Natural killer cell (primary cell): Measurements from ENCODE around the gene ALOX12B. TPM values are rescaled to one million over a fixed set of nuclear protein-coding genes. Genes with fewer than 3 reads are reported as not detected.

Source experiments
- ATAC-seq, 3 donors: fragments of 150-1000 bp in 2 of 3; fragments of 200-7000 bp in 1 of 3; cut with Tn5 transposase; 1 replicate in 1 of 3; 2 replicates in 2 of 3; pipeline ENCODE4 v1.10.0; 2021; ENCODE audit warnings: mild to moderate bottlenecking in 2 of 3, moderate library complexity in 2 of 3
- DNase-seq, 2 donors: peaks; one replicate each; pipeline versions ENCODE4 v3.0.0 to v3.0.0-alpha.2; 2013 to 2021; ENCODE audit warnings: mixed read lengths in 1 of 2
- H3K27ac ChIP-seq: one replicate; pipeline ENCODE4 v1.5.1; 2013; ENCODE audit warnings: mild to moderate bottlenecking, low read length
- H3K27me3 ChIP-seq: one replicate; pipeline ENCODE4 v1.6.1; 2013; ENCODE audit warnings: low read length; ENCODE audit not compliant: control insufficient read depth, insufficient read depth
- H3K36me3 ChIP-seq: one replicate; pipeline ENCODE4 v1.6.1; 2013; ENCODE audit warnings: low read length; ENCODE audit not compliant: control insufficient read depth, insufficient read depth
- H3K4me1 ChIP-seq: one replicate; pipeline ENCODE4 v1.6.1; 2013; ENCODE audit warnings: low read length; ENCODE audit not compliant: control insufficient read depth, insufficient read depth
- H3K4me3 ChIP-seq: one replicate; pipeline ENCODE4 v1.5.1; 2013; ENCODE audit warnings: low read length
- H3K9me3 ChIP-seq: one replicate; pipeline ENCODE4 v1.6.1; 2013; ENCODE audit warnings: low read length; ENCODE audit not compliant: control insufficient read depth, insufficient read depth
- H3K27ac Mint-ChIP-seq, 2 donors: one replicate each; pipeline ENCODE4 v1.8.0; 2022; ENCODE audit warnings: mild to moderate bottlenecking in 2 of 2, mixed read lengths in 2 of 2, moderate library complexity in 1 of 2
- H3K27me3 Mint-ChIP-seq, 2 donors: one replicate each; pipeline ENCODE4 v1.8.0; 2022; ENCODE audit warnings: low read depth in 2 of 2, mixed read lengths in 2 of 2
- H3K36me3 Mint-ChIP-seq: one replicate; pipeline ENCODE4 v1.8.0; 2022; ENCODE audit warnings: mixed read lengths
- H3K4me1 Mint-ChIP-seq, 2 donors: one replicate each; pipeline ENCODE4 v1.8.0; 2022; ENCODE audit warnings: mixed read lengths in 2 of 2
- H3K4me3 Mint-ChIP-seq: one replicate; pipeline ENCODE4 v1.8.0; 2022; ENCODE audit warnings: mild to moderate bottlenecking, moderate library complexity, mixed read lengths
- H3K9me3 Mint-ChIP-seq, 2 donors: one replicate each; pipeline ENCODE4 v1.8.0; 2022; ENCODE audit warnings: mixed read lengths in 2 of 2
- CTCF ChIP-seq: fragments of 200-600 bp; IDR thresholded peaks from one replicate; pipeline ENCODE4 v1.8.0; 2022; ENCODE audit warnings: antibody characterized with exemption
- WGBS: methylation state at CpG from one replicate; pipeline ENCODE4 v1.1.7; 2013; ENCODE audit warnings: missing lambda C conversion rate; ENCODE audit not compliant: insufficient coverage; 5-methylcytosine and 5-hydroxymethylcytosine counted together
- intact Hi-C: fragments of 100-400 bp; cut with micrococcal nuclease; formaldehyde crosslinking; loops from one replicate; pipeline ENCODE4 v1.14.2; 2022
- total RNA-seq, 4 donors: library from RNA; stranded (reverse); fragments of 120-200 nt in 1 of 4; gene quantifications; one replicate each; pipeline versions ENCODE4 v1.2.3 to v1.2.4, GENCODE V29; 2013 to 2022

ALOX12B gene
- total RNA-seq, 3 donors from 2014 or later (not counting 1 experiment from before 2014, with no cell fraction given) = 0.29 to 0.58 (median 0.56) TPM

DNA sequence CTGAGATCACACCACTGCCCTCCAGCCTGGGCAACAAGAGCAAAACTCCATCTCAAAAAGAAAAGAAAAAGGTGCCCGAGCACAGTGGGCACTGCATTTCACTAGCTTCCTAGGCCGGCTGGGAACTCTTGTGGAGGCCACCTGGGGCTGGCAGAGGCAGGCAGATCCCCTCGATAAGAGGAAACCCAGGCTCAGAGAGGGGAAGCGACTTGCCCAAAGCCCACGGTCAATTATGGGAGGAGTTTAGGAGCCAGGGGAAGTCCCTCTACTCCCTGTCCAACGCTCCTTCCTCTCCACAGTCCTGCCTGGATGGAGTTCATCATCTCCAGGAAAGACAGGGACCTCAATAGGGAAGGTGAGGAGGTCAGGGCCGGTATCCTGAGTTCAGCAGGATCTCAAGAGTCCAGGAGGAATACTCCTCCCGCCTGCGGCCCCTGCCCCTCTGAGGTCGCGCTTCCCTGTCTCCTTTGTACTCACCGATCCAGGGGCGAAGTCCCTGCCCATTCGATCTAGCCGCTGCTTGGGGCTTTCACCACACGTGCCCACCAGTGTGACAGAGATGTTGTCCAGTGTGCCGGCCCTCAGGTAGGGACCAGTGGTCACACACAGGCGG, 30.0 kb upstream of the ALOX12B start:
- DNase-seq = no peak
- H3K4me1 Mint-ChIP-seq = peaks cover 40 to 41% of the 10 kb centered on the region in 2 donors
- Histone ChIP-seq H3K4me3 (peak overlapping the region; percentile 91), H3K36me3 (no peaks in the 10 kb centered on the region), H3K27me3 (peaks cover 37% of the 10 kb centered on the region), H3K9me3 (no peaks in the 10 kb centered on the region), H3K4me1 (peaks cover 42% of the 10 kb centered on the region), H3K27ac (no peak overlapping the region)
- peak overlapping the region; percentile 93 for H3K4me3 Mint-ChIP-seq
- intact Hi-C loops = loop anchor here (5.0 kb wide), 1 partner anchor 35 kb away; no protein-coding TSS in a partner anchor
- no peaks in the 10 kb centered on the region for H3K9me3 Mint-ChIP-seq
- TF ChIP-seq CTCF = no peak
- H3K36me3 Mint-ChIP-seq = peaks cover 12% of the 10 kb centered on the region
- no peak for ATAC-seq
- H3K27ac Mint-ChIP-seq = peak overlapping the region in 1 of 2 donors; percentile 98
- H3K27me3 Mint-ChIP-seq = peaks cover 48 to 54% of the 10 kb centered on the region in 2 donors
- WGBS = 6% methylated on average over 16 of the region's 18 CpGs

GRCh38 chr17:8116776-8117175, 29.3 kb upstream of the ALOX12B start:
- 59% methylated on average over 18 of the region's 18 CpGs for WGBS
- Mint-ChIP-seq H3K27ac (no peak overlapping the region), H3K27me3 (peaks cover 50 to 53% of the 10 kb centered on the region in 2 donors), H3K4me1 (peaks cover 38% of the 10 kb centered on the region in 2 donors), H3K36me3 (peaks cover 12% of the 10 kb centered on the region), H3K4me3 (no peak overlapping the region), H3K9me3 (no peaks in the 10 kb centered on the region)
- no peaks in the 10 kb centered on the region for H3K36me3 ChIP-seq
- no peak for TF ChIP-seq CTCF
- intact Hi-C loops = loop anchor here (5.0 kb wide), 1 partner anchor 34 kb away; no protein-coding TSS in a partner anchor
- no peaks in the 10 kb centered on the region for H3K9me3 ChIP-seq
- H3K4me3 ChIP-seq = no peak overlapping the region
- DNase-seq = peak in 1 of 2 donors; percentile 30
- H3K27me3 ChIP-seq = peaks cover 38% of the 10 kb centered on the region
- H3K4me1 ChIP-seq = peaks cover 36% of the 10 kb centered on the region
- no peak overlapping the region for H3K27ac ChIP-seq
- ATAC-seq = no peak

- DNase-seq (no peak), ATAC-seq (no peak)
- Mint-ChIP-seq H3K27me3 (peaks cover 44 to 50% of the 10 kb centered on the region in 2 donors), H3K36me3 (no peaks in the 10 kb centered on the region), H3K4me1 (peaks cover 0 to 3% of the 10 kb centered on the region in 2 donors), H3K9me3 (no peaks in the 10 kb centered on the region), H3K27ac (no peak overlapping the region), H3K4me3 (no peak overlapping the region)
- intact Hi-C loops = loop anchor here (2.0 kb wide), 1 partner anchor 50 kb away; no protein-coding TSS in a partner anchor
- no peak overlapping the region for H3K4me3 ChIP-seq
- no peak overlapping the region for H3K27ac ChIP-seq
- no peak for TF ChIP-seq CTCF
- no peaks in the 10 kb centered on the region for H3K9me3 ChIP-seq
- peaks cover 9% of the 10 kb centered on the region for H3K4me1 ChIP-seq
- H3K36me3 ChIP-seq = no peaks in the 10 kb centered on the region
- peaks cover 35% of the 10 kb centered on the region for H3K27me3 ChIP-seq
- WGBS = 96% methylated on average over 6 of the region's 6 CpGs
Observed at GRCh38 chr17:8110907-8111306, 23.4 kb upstream of the ALOX12B start.
